ENCODE measurements around the gene RNF40. TPM values are rescaled to one million over a fixed set of nuclear protein-coding genes. Genes with fewer than 3 reads are reported as not detected.
A peak's percentile ranks its signal among the peaks of the same experiment; 100 is the strongest.

Gene RNF40
- polyA plus RNA-seq, 1 experiment = 82.4 TPM

DNA sequence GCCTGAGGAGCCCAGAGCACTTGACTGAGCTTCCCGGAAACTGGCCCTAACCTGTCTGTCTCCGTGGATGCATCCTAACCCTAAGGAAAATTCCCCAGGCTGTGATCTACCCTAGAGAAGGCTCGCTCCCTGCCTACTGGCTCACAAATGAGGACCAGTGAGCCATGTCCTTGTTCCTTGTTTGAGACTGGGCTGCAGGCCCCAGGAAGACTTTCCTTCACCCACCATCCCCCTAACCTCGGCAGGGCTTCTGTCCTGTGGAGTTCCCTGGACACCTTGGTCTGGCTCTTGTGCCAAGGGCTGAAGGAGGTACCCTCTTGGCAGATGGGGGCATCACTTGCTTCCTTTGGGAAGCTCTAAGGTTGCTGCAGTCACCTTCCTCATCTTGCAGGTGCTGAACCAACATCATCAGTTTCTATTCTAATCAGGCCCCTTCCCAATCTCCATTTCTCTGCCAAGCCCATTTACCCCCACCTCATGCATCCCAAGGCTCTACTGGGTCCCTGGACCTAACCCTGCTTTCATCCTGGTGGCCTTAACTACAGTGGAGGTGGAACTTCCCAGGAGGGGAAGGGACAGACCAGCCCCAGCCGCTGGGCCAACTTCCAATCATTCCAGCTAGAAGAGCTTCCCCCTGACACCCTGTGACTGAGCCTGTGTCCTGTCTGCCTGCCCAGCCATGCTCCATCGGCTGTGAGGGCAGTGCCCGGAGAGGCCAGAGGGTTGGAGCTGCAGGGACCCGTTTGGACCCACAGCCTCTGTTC, 12.4 kb downstream of the RNF40 start:
- no peak for DNase-seq (ENCODE audit: low read depth)
- Histone ChIP-seq H3K4me3 (ENCODE audit: low read depth, low read length) (peak overlapping the region; percentile 59), H3K27me3 (ENCODE audit: control insufficient read depth, insufficient read depth, low read length) (no peaks in the 10 kb centered on the region), H3K36me3 (ENCODE audit: control insufficient read depth, insufficient read depth, low read length) (peaks cover 22% of the 10 kb centered on the region)
- POLR2A ChIA-PET = no interaction called here
- CTCF ChIA-PET = interaction anchor here (1.1 kb wide), 1 partner anchor 40 kb away, joined by 5 read pairs; no protein-coding TSS in a partner anchor
- TF ChIP-seq, protein P1, sequence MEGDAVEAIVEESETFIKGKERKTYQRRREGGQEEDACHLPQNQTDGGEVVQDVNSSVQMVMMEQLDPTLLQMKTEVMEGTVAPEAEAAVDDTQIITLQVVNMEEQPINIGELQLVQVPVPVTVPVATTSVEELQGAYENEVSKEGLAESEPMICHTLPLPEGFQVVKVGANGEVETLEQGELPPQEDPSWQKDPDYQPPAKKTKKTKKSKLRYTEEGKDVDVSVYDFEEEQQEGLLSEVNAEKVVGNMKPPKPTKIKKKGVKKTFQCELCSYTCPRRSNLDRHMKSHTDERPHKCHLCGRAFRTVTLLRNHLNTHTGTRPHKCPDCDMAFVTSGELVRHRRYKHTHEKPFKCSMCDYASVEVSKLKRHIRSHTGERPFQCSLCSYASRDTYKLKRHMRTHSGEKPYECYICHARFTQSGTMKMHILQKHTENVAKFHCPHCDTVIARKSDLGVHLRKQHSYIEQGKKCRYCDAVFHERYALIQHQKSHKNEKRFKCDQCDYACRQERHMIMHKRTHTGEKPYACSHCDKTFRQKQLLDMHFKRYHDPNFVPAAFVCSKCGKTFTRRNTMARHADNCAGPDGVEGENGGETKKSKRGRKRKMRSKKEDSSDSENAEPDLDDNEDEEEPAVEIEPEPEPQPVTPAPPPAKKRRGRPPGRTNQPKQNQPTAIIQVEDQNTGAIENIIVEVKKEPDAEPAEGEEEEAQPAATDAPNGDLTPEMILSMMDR (IDR thresholded peaks at IDR 0.05; ENCODE audit: insufficient read depth, low read depth, low read length) = no peak

GRCh38 chr16:30775131-30775391, 12.9 kb downstream of the RNF40 start:
- DNase-seq (ENCODE audit: low read depth) = no peak
- CTCF ChIA-PET = interaction anchor here (1.1 kb wide), 1 partner anchor 39 kb away, joined by 5 read pairs; no protein-coding TSS in a partner anchor
- TF ChIP-seq, protein P1 (IDR thresholded peaks at IDR 0.05; ENCODE audit: insufficient read depth, low read depth, low read length) = no peak
- Histone ChIP-seq H3K36me3 (ENCODE audit: control insufficient read depth, insufficient read depth, low read length) (peaks cover 20% of the 10 kb centered on the region), H3K4me3 (ENCODE audit: low read depth, low read length) (peak overlapping the region; percentile 59), H3K27me3 (ENCODE audit: control insufficient read depth, insufficient read depth, low read length) (no peaks in the 10 kb centered on the region)
- POLR2A ChIA-PET = no interaction called here

DNA sequence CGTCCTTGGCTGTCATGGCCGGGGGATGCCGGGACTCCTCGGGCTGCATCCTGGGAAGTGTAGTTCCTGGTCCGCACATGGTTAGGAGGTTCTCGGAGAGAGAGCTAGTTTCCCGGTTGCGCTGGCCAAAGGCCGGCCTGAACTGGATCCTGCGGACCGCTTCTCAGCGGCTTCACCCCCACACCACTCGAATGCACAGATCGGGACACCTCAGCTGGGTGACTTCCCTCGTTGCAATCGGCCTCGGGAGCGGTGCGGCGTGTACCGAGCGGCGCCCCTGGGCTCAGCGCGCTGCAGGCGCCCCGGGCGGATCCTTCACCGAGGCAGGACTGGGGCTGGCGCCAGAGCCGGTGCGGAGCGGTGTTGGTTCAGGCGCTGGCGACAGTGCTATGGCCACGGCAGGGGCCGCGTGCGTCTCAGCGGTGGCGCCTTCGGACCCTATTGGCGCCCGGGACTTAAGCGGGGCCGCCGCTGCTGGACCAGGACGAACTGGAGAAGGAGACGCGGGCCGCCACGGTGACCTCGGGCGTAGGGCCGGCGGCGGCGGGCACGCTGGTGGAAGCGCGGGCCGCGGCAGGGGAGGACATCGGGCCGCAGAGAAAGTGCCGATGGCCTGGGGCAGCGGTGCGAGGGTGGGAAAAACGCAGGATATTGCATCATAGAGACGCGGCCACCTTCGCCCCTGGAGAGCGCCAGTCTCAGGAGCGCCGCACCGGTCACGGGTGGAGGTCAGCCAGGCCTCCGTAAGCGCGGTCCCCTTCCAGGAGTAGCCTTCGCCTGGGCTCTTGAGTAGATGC, 13.5 kb downstream of the RNF40 start:
- peaks cover 19% of the 10 kb centered on the region for H3K36me3 ChIP-seq (ENCODE audit: control insufficient read depth, insufficient read depth, low read length)
- TF ChIP-seq, protein P1 (IDR thresholded peaks at IDR 0.05; ENCODE audit: insufficient read depth, low read depth, low read length) = no peak
- H3K4me3 ChIP-seq (ENCODE audit: low read depth, low read length) = peak overlapping the region; percentile 59
- peak; percentile 52 for DNase-seq (ENCODE audit: low read depth)
- ChIA-PET POLR2A (no interaction called here), CTCF (interaction anchor here (1.1 kb wide), 1 partner anchor 39 kb away, joined by 5 read pairs; no protein-coding TSS in a partner anchor)
- H3K27me3 ChIP-seq (ENCODE audit: control insufficient read depth, insufficient read depth, low read length) = no peaks in the 10 kb centered on the region

GRCh38 chr16:30777591-30778297, 15.6 kb downstream of the RNF40 start:
- ChIA-PET POLR2A (no interaction called here), CTCF (interaction anchor here (1.0 kb wide), 1 partner anchor 37 kb away, joined by 5 read pairs; no protein-coding TSS in a partner anchor)
- TF ChIP-seq, protein P1 (IDR thresholded peaks at IDR 0.05; ENCODE audit: insufficient read depth, low read depth, low read length) = no peak
- DNase-seq (ENCODE audit: low read depth) = no peak
- Histone ChIP-seq H3K36me3 (ENCODE audit: control insufficient read depth, insufficient read depth, low read length) (peaks cover 18% of the 10 kb centered on the region), H3K27me3 (ENCODE audit: control insufficient read depth, insufficient read depth, low read length) (no peaks in the 10 kb centered on the region), H3K4me3 (ENCODE audit: low read depth, low read length) (no peak overlapping the region)

Data from BJ (cell line).